Gastrocnemius medialis (tissue), 4 donors: ENCODE measurements around the gene ASB13. TPM values are rescaled to one million over a fixed set of nuclear protein-coding genes. Genes with fewer than 3 reads are reported as not detected.

Experiments
- ATAC-seq, 2 donors: fragments of 150-250 bp; one replicate each; pipeline ENCODE4 v1.9.1; 2016
- DNase-seq, 2 donors: peaks; one replicate each; pipeline ENCODE4 v3.0.0-alpha.2; 2019
- H3K27ac ChIP-seq, 4 donors: fragments of 200-600 bp; sonication (generic); 1 replicate in 1 of 4; 2 replicates in 3 of 4; pipeline ENCODE4 v1.5.1; 2016 to 2018; ENCODE audit warnings: mild to moderate bottlenecking in 2 of 4, moderate library complexity in 1 of 4
- H3K27me3 ChIP-seq, 3 donors: fragments of 200-600 bp; sonication (generic) in 2 of 3; 1 replicate in 1 of 3; 2 replicates in 2 of 3; pipeline versions ENCODE4 v1.5.1 to v1.6.0; 2016 to 2019; ENCODE audit warnings: mild to moderate bottlenecking in 1 of 3, moderate library complexity in 1 of 3
- H3K36me3 ChIP-seq, 2 donors: fragments of 200-600 bp; sonication (generic) in 1 of 2; one replicate each; pipeline ENCODE4 v1.5.1; 2017 to 2018
- H3K4me1 ChIP-seq, 2 donors: fragments of 200-600 bp; sonication (generic) in 1 of 2; one replicate each; pipeline ENCODE4 v1.5.1; 2016 to 2017; ENCODE audit warnings: mild to moderate bottlenecking in 2 of 2
- H3K4me3 ChIP-seq, 4 donors: fragments of 200-600 bp; sonication (generic) in 3 of 4; 1 replicate in 1 of 4; 2 replicates in 3 of 4; pipeline ENCODE4 v1.5.1; 2016 to 2019; ENCODE audit warnings: mild to moderate bottlenecking in 2 of 4
- H3K9me3 ChIP-seq, 3 donors: fragments of 200-600 bp; sonication (generic) in 2 of 3; 1 replicate in 1 of 3; 2 replicates in 2 of 3; pipeline ENCODE4 v1.5.1; 2016 to 2019
- CTCF ChIP-seq, 5 experiments: fragments of 450-650 bp in 3 of 5; fragments of 200-600 bp in 2 of 5; sonication (generic) in 2 of 5; IDR thresholded peaks in 4 of 5; conservative IDR thresholded peaks in 1 of 5; 1 replicate in 4 of 5; 2 replicates in 1 of 5; pipeline ENCODE4 v1.5.1; 2016 to 2019; ENCODE audit warnings: antibody characterized with exemption in 5 of 5, mild to moderate bottlenecking in 3 of 5, moderate library complexity in 3 of 5
- POLR2A ChIP-seq, 2 donors: fragments of 450-650 bp; IDR thresholded peaks; one replicate each; pipeline ENCODE4 v1.6.1; 2017; ENCODE audit warnings: antibody characterized with exemption in 2 of 2, mild to moderate bottlenecking in 2 of 2, moderate library complexity in 2 of 2
- in situ Hi-C, 4 donors: fragments of 200-750 bp; cut with MboI; loops; one replicate each; pipeline versions ENCODE4 v1.15.0 to v1.8.0; 2017; ENCODE audit warnings: low sequenced_read_pairs in 4 of 4
- intact Hi-C: fragments of 100-400 bp; cut with DNase I; formaldehyde crosslinking; loops from one replicate; pipeline ENCODE4 v1.15.1; 2023; ENCODE audit warnings: low total_unique reads
- total RNA-seq, 4 donors: library from RNA; depleted of rRNA; stranded (reverse); fragments of >200 nt; gene quantifications; one replicate each; pipeline versions ENCODE4 v1.1.0 to v1.2.3, GENCODE V29; 2016

The ASB13 gene, protein sequence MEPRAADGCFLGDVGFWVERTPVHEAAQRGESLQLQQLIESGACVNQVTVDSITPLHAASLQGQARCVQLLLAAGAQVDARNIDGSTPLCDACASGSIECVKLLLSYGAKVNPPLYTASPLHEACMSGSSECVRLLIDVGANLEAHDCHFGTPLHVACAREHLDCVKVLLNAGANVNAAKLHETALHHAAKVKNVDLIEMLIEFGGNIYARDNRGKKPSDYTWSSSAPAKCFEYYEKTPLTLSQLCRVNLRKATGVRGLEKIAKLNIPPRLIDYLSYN
- total RNA-seq, result 10 to 100 TPM in 3 of 4 donors, 1 to 10 TPM in 1; 9.6 to 20.0 (median 14.9) TPM

GRCh38 chr10:5666008-5666840, at the start of gene ASB13:
Gene ASB13 (minus strand): TSS chr10:5666595. CDS start chr10:5666551, 44 bp downstream.
- peak; percentile 88 to 90 for ATAC-seq
- in situ Hi-C loops, result no loop called here
- TF ChIP-seq CTCF (IDR thresholded peaks at IDR 0.05 in 4 of 5, conservative IDR thresholded peaks at IDR 0.05 in 1 of 5) (no peak), POLR2A (IDR thresholded peaks at IDR 0.05) (peak; percentile 47 to 66)
- Histone ChIP-seq H3K4me1 (peaks cover 13 to 18% of the 10 kb centered on the region in 2 donors), H3K36me3 (no peaks in the 10 kb centered on the region), H3K27me3 (no peaks in the 10 kb centered on the region), H3K9me3 (no peaks in the 10 kb centered on the region), H3K4me3 (peak within 1 kb of the TSS; percentile 82 to 91 (median 88)), H3K27ac (peak within 1 kb of the TSS; percentile 73 to 84 (median 81))
- DNase-seq, result peak; percentile 17 to 48
- intact Hi-C loops, result loop anchor here (1.0 kb wide), 1 partner anchor 18 kb away; the partner anchor contains the start of gene TASOR2

DNA sequence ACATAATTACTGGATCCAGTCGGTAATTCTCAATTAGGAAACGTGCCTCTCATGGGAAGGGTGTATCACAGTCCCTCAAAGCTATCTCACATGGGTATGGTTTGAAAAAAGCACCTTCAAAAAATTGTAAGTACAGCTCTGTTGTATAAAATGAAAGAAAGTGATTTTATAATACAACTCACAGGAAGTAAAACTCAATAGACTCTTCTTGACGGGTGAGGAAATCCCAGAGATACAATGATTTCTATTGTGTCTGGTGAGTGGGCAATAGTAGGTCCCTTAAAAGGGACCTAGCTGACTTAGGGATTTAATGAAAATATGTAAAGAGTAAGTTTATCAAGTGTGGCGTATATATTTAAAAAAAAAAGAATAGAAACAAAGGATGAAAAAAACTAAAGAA, 45.2 kb upstream of the ASB13 start:
- peak overlapping the region in 2 of 4 donors; percentile 1 to 20 for H3K4me3 ChIP-seq

GRCh38 chr10:5710859-5711258, 44.5 kb upstream of the ASB13 start:
- H3K27me3 ChIP-seq, result no peaks in the 10 kb centered on the region
- ATAC-seq (no peak), DNase-seq (no peak)
- peaks cover 0 to 15% of the 10 kb centered on the region in 2 donors for H3K4me1 ChIP-seq
- H3K36me3 ChIP-seq, result no peaks in the 10 kb centered on the region
- H3K27ac ChIP-seq, result peak overlapping the region in 3 of 4 donors; percentile 13 to 38 (median 28)
- no peak for TF ChIP-seq POLR2A (IDR thresholded peaks at IDR 0.05)
- TF ChIP-seq CTCF (IDR thresholded peaks at IDR 0.05 in 4 of 5, conservative IDR thresholded peaks at IDR 0.05 in 1 of 5), result no peak
- intact Hi-C loops, result no loop called here
- H3K4me3 ChIP-seq, result peak overlapping the region in 2 of 4 donors; percentile 1 to 20
- no peaks in the 10 kb centered on the region for H3K9me3 ChIP-seq
- in situ Hi-C loops, result no loop called here

More for the DNA sequence above, 45.2 kb upstream of the ASB13 start:
- Histone ChIP-seq H3K27ac (peak overlapping the region in 3 of 4 donors; percentile 13 to 38 (median 28)), H3K9me3 (no peaks in the 10 kb centered on the region), H3K4me1 (peaks cover 0 to 15% of the 10 kb centered on the region in 2 donors), H3K27me3 (no peaks in the 10 kb centered on the region), H3K36me3 (no peaks in the 10 kb centered on the region)
- TF ChIP-seq POLR2A (IDR thresholded peaks at IDR 0.05), result no peak
- TF ChIP-seq CTCF (IDR thresholded peaks at IDR 0.05 in 4 of 5, conservative IDR thresholded peaks at IDR 0.05 in 1 of 5), result no peak
- in situ Hi-C loops (no loop called here), intact Hi-C loops (no loop called here)
- ATAC-seq, result no peak
- no peak for DNase-seq

GRCh38 chr10:5709865-5710264, 43.5 kb upstream of the ASB13 start:
- Histone ChIP-seq H3K4me3 (no peak overlapping the region), H3K4me1 (peaks cover 0 to 15% of the 10 kb centered on the region in 2 donors), H3K36me3 (no peaks in the 10 kb centered on the region), H3K27me3 (no peaks in the 10 kb centered on the region), H3K9me3 (no peaks in the 10 kb centered on the region), H3K27ac (no peak overlapping the region)
- ATAC-seq, result no peak
- in situ Hi-C loops, result no loop called here
- TF ChIP-seq CTCF (IDR thresholded peaks at IDR 0.05 in 4 of 5, conservative IDR thresholded peaks at IDR 0.05 in 1 of 5) (no peak), POLR2A (IDR thresholded peaks at IDR 0.05) (no peak)
- intact Hi-C loops, result no loop called here
- no peak for DNase-seq
